Muscle of leg (tissue), 11 donors: Measurements from ENCODE around the gene HINFP. TPM values are rescaled to one million over a fixed set of nuclear protein-coding genes. Genes with fewer than 3 reads are reported as not detected.

Experiments
- DNase-seq: peaks from one replicate; pipeline ENCODE4 v3.0.0; 2013
- H3K27ac ChIP-seq: one replicate; pipeline ENCODE4 v1.5.1; 2013; ENCODE audit warnings: mild to moderate bottlenecking, low read length, control low read depth
- H3K27me3 ChIP-seq: one replicate; pipeline ENCODE4 v1.6.1; 2013; ENCODE audit warnings: low read length; ENCODE audit not compliant: control insufficient read depth, insufficient read depth
- H3K36me3 ChIP-seq: one replicate; pipeline ENCODE4 v1.6.1; 2013; ENCODE audit warnings: low read length; ENCODE audit not compliant: control insufficient read depth, insufficient read depth
- H3K4me1 ChIP-seq: one replicate; pipeline ENCODE4 v1.6.1; 2013; ENCODE audit warnings: low read length; ENCODE audit not compliant: control insufficient read depth, insufficient read depth
- H3K4me3 ChIP-seq: one replicate; pipeline ENCODE4 v1.5.1; 2013; ENCODE audit warnings: low read length, control low read depth
- H3K9me3 ChIP-seq: replicated peaks from 2 replicates; pipeline ENCODE4 v1.6.1; 2013; ENCODE audit warnings: low read depth, low read length; ENCODE audit not compliant: control insufficient read depth
- WGBS: methylation state at CpG from one replicate; pipeline ENCODE4 v1.1.5; 2013; ENCODE audit warnings: missing lambda C conversion rate; ENCODE audit not compliant: insufficient coverage; 5-methylcytosine and 5-hydroxymethylcytosine counted together
- polyA plus RNA-seq, 8 donors: library from polyadenylated mRNA; unstranded; fragments of 120-200 nt; gene quantifications; one replicate each; pipeline versions ENCODE4 v1.2.1 to v1.2.3, GENCODE V29; 2013; ENCODE audit warnings: inconsistent platforms in 1 of 8, low replicate concordance in 1 of 8; ENCODE audit not compliant: insufficient read length in 8 of 8, insufficient read depth in 1 of 8
- total RNA-seq: library from RNA; stranded (reverse); fragments of 120-200 nt; gene quantifications from one replicate; pipeline ENCODE4 v1.2.4, GENCODE V29; 2013

The HINFP gene
- total and polyA plus RNA-seq, 9 donors = 15.5 to 22.8 (median 17.4) TPM

DNA sequence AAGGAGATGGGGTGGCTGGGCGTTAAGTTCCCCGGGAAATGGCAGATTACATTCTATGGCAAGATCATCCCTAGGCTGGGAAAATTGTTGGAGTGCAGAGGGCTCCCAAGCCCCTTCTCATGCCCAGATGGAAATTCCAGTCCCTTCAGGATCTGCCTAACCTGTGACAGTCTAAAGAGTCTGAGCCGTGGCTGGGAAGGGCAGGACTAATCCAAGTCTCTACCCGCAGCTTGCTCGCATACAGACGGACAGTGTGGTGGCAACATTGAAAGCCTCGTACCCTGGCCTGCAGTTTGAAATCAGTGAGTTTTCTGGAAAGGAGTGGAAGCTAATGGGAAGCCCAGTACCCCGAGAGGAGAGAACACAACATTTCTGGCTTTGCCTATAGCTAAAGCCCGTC, 33.0 kb upstream of the HINFP start:
- Histone ChIP-seq H3K27ac (no peak overlapping the region), H3K27me3 (no peaks in the 10 kb centered on the region), H3K4me3 (no peak overlapping the region), H3K36me3 (peaks cover 35% of the 10 kb centered on the region), H3K9me3 (no peaks in the 10 kb centered on the region), H3K4me1 (peaks cover 32% of the 10 kb centered on the region)
- DNase-seq = no peak
- 89% methylated on average over 7 of the region's 9 CpGs for WGBS

DNA sequence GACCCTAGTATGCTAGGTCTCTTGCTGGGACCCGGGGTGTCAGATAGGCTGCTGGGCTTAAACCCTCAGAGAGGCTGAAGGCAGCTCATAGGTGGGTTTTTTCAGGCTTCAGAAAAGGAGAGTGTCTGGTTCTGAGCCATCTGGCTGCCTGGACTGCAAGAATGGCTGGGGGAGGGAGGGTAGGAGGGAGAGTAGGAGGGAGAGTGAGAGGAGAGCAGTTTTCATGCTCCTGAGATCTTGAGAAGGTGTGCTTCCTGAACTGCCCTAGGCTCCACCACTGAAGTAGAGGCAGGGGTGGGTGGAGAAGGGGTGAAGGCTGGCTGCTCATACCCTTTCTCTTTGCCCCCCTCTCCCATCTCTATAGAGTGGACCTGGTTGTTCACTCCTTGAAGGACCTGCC, 32.1 kb upstream of the HINFP start:
- WGBS = 83% methylated on average over 1 of the region's 1 CpG
- Histone ChIP-seq H3K4me1 (peaks cover 36% of the 10 kb centered on the region), H3K36me3 (peaks cover 35% of the 10 kb centered on the region), H3K9me3 (no peaks in the 10 kb centered on the region), H3K4me3 (no peak overlapping the region), H3K27ac (no peak overlapping the region), H3K27me3 (no peaks in the 10 kb centered on the region)
- DNase-seq = no peak

- 65% methylated on average over 4 of the region's 9 CpGs for WGBS
- peaks cover 27% of the 10 kb centered on the region for H3K4me1 ChIP-seq
- H3K27ac ChIP-seq = peak overlapping the region; percentile 45
- no peaks in the 10 kb centered on the region for H3K27me3 ChIP-seq
- H3K36me3 ChIP-seq = peaks cover 35% of the 10 kb centered on the region
- peak; percentile 86 for DNase-seq
- no peaks in the 10 kb centered on the region for H3K9me3 ChIP-seq
- H3K4me3 ChIP-seq = no peak overlapping the region
These were observed 30.2 kb upstream of the HINFP start for GRCh38 chr11:119091178-119091577.

DNA sequence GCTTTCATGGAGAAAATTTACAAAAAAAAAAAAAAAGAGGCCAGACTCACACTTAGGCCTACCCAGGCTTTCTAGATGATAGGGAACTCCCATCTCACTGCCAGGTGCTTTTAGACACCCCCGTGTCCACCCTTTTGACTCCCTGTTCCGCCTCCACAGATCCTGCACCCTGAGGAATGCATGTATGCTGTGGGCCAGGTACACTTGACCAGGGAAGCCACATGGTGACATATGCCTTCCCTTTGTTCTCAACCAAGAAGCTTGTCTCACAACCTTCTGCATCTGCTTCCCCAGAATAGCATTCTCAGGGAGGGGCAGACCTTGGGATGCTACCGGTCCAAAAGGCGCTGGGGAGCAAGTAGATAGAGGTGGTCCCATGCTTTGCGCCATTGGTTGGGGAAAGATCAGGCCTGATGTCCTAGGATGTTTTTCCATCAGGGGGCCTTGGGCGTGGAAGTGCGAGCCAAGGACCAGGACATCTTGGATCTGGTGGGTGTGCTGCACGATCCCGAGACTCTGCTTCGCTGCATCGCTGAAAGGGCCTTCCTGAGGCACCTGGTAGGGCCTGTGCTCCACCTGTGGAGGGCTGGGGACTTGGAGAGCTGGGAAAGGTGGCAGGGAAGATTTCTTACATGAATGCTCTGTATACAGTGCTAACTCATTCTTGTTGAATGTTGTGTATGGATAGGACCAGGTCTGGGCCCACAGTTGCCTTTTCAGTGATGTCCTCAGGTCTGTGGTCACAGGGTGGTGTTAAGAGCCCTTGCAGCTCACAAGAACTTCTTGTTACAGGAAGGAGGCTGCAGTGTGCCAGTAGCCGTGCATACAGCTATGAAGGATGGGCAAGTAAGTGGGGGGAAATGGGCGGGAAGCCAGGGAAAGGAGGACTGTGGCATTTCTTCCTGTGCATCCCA, 29.2 kb upstream of the HINFP start:
- Histone ChIP-seq H3K27ac (no peak overlapping the region), H3K36me3 (peaks cover 44% of the 10 kb centered on the region), H3K27me3 (no peaks in the 10 kb centered on the region), H3K9me3 (no peaks in the 10 kb centered on the region), H3K4me3 (peak overlapping the region; percentile 81), H3K4me1 (peaks cover 27% of the 10 kb centered on the region)
- DNase-seq = no peak
- 71% methylated on average over 13 of the region's 13 CpGs for WGBS

DNA sequence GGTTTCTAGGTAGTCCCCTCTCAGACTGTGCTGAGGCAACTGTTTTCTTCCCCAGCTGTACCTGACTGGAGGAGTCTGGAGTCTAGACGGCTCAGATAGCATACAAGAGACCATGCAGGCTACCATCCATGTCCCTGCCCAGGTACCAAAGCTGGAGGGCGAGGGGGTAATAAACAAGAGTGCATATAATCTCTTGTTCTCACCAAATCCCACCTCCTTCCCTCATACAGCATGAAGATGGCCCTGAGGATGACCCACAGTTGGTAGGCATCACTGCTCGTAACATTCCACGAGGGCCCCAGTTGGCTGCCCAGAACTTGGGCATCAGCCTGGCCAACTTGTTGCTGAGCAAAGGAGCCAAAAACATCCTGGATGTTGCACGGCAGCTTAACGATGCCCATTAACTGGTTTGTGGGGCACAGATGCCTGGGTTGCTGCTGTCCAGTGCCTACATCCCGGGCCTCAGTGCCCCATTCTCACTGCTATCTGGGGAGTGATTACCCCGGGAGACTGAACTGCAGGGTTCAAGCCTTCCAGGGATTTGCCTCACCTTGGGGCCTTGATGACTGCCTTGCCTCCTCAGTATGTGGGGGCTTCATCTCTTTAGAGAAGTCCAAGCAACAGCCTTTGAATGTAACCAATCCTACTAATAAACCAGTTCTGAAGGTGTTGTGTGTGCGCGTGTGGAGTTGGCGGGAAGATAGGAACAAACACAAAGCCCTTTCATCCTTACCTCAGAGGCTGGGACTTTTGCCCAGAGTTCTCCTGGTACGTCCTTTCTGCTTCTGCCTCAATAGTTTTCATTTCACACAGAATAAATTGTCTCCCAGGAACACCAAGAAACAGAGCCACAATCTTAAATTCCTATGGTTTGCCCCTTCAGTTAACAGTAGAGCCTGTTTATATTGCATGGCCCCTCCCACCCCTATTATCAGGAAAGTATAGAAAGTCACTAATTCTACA, 28.2 kb upstream of the HINFP start:
- 31% methylated on average over 7 of the region's 12 CpGs for WGBS
- Histone ChIP-seq H3K4me3 (peak overlapping the region; percentile 81), H3K4me1 (peaks cover 27% of the 10 kb centered on the region), H3K9me3 (no peaks in the 10 kb centered on the region), H3K36me3 (peaks cover 53% of the 10 kb centered on the region), H3K27me3 (no peaks in the 10 kb centered on the region), H3K27ac (no peak overlapping the region)
- DNase-seq = no peak

GRCh38 chr11:119093942-119094815, 27.2 kb upstream of the HINFP start:
- Histone ChIP-seq H3K36me3 (peaks cover 52% of the 10 kb centered on the region), H3K4me1 (peaks cover 27% of the 10 kb centered on the region), H3K27ac (peak overlapping the region; percentile 93), H3K4me3 (peak overlapping the region; percentile 81), H3K27me3 (no peaks in the 10 kb centered on the region), H3K9me3 (no peaks in the 10 kb centered on the region)
- 1% methylated on average over 74 of the region's 81 CpGs for WGBS
- peak; percentile 52 for DNase-seq

GRCh38 chr11:119094816-119095065, 26.6 kb upstream of the HINFP start:
- Histone ChIP-seq H3K4me1 (peaks cover 27% of the 10 kb centered on the region), H3K4me3 (peak overlapping the region; percentile 81), H3K27ac (peak overlapping the region; percentile 93), H3K27me3 (no peaks in the 10 kb centered on the region), H3K36me3 (peaks cover 47% of the 10 kb centered on the region), H3K9me3 (no peaks in the 10 kb centered on the region)
- WGBS = 0% methylated on average over 15 of the region's 19 CpGs
- DNase-seq = peak; percentile 84

- Histone ChIP-seq H3K27me3 (no peaks in the 10 kb centered on the region), H3K4me1 (peaks cover 30% of the 10 kb centered on the region), H3K36me3 (peaks cover 44% of the 10 kb centered on the region), H3K4me3 (peak overlapping the region; percentile 81), H3K27ac (peak overlapping the region; percentile 93), H3K9me3 (no peaks in the 10 kb centered on the region)
- DNase-seq = peak; percentile 100
- under 1% methylated on average over 71 of the region's 79 CpGs for WGBS
These were observed 26.1 kb upstream of the HINFP start for GRCh38 chr11:119095066-119095880.

DNA sequence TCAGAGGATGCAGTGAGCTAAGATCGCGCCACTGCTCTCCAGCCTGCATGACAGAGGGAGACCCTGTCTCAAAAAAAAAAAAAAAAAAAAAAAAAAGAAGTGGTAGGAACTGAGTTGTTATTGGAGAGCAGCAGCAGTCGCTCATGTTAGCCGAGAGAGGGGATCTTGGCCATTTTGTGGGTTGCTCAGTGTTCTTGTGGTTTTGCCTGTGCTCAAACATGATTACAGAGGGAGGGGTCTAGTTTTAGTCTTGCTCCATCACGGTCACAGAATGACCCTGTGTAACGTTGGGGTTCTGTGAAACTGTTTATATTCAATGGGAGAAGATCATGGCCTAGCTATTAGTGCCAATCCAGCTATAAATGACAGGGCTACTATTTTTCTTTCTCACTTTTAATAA, 21.7 kb upstream of the HINFP start:
- Histone ChIP-seq H3K9me3 (no peaks in the 10 kb centered on the region), H3K36me3 (peaks cover 25% of the 10 kb centered on the region), H3K4me1 (peaks cover 28% of the 10 kb centered on the region), H3K27ac (no peak overlapping the region), H3K4me3 (no peak overlapping the region), H3K27me3 (no peaks in the 10 kb centered on the region)
- 100% methylated on average over 2 of the region's 6 CpGs for WGBS
- DNase-seq = no peak
